Thyroid gland (tissue), 4 donors: ENCODE measurements around the gene EEIG2. TPM values are rescaled to one million over a fixed set of nuclear protein-coding genes. Genes with fewer than 3 reads are reported as not detected.
A peak's percentile ranks its signal among the peaks of the same experiment; 100 is the strongest.

ENCODE experiments used
- DNase-seq, 2 donors: peaks; one replicate each; pipeline ENCODE4 v3.0.0-alpha.2; 2019
- H3K27ac ChIP-seq, 3 donors: fragments of 200-600 bp; sonication (generic); 1 replicate in 2 of 3; 2 replicates in 1 of 3; pipeline ENCODE4 v1.5.1; 2016 to 2019; ENCODE audit warnings: mild to moderate bottlenecking in 1 of 3, moderate library complexity in 1 of 3
- H3K27me3 ChIP-seq: fragments of 200-600 bp; sonication (generic); one replicate; pipeline ENCODE4 v1.5.1; 2019
- H3K36me3 ChIP-seq, 2 donors: fragments of 200-600 bp; sonication (generic); one replicate each; pipeline ENCODE4 v1.5.1; 2016 to 2019
- H3K4me1 ChIP-seq, 2 donors: fragments of 200-600 bp; sonication (generic); one replicate each; pipeline ENCODE4 v1.5.1; 2017 to 2019
- H3K4me3 ChIP-seq, 3 donors: fragments of 200-600 bp; sonication (generic); replicated peaks in 1 of 3; 1 replicate in 2 of 3; 2 replicates in 1 of 3; pipeline ENCODE4 v1.5.1; 2016; ENCODE audit warnings: mild to moderate bottlenecking in 1 of 3
- H3K9me3 ChIP-seq: fragments of 200-600 bp; sonication (generic); one replicate; pipeline ENCODE4 v1.5.1; 2017
- POLR2A ChIP-seq, 2 donors: fragments of 450-650 bp; IDR thresholded peaks; one replicate each; pipeline ENCODE4 v1.6.1; 2017; ENCODE audit warnings: antibody characterized with exemption in 2 of 2, mild to moderate bottlenecking in 2 of 2, moderate library complexity in 1 of 2
- WGBS, 2 donors: methylation state at CpG; one replicate each; pipeline ENCODE4 v1.1.5; 2017; 5-methylcytosine and 5-hydroxymethylcytosine counted together
- intact Hi-C: fragments of 100-400 bp; cut with DNase I; formaldehyde crosslinking; loops from one replicate; pipeline ENCODE4 v1.15.1; 2023
- total RNA-seq, 4 donors: library from RNA; depleted of rRNA; stranded (reverse); fragments of >200 nt; gene quantifications; one replicate each; pipeline ENCODE4 v1.2.3, GENCODE V29; 2016
- TF ChIP-seq, protein P1 (sequence below), 6 experiments: fragments of 200-600 bp in 3 of 6; fragments of 450-650 bp in 3 of 6; sonication (generic) in 3 of 6; IDR thresholded peaks; one replicate each; pipeline ENCODE4 v1.5.1; 2016 to 2019; ENCODE audit warnings: antibody characterized with exemption in 6 of 6, mild to moderate bottlenecking in 2 of 6, inconsistent platforms in 1 of 6, moderate library complexity in 1 of 6

The EEIG2 gene
- total RNA-seq, 4 donors from 2014 or later: 7.4 to 11.8 (median 8.2) TPM

DNA sequence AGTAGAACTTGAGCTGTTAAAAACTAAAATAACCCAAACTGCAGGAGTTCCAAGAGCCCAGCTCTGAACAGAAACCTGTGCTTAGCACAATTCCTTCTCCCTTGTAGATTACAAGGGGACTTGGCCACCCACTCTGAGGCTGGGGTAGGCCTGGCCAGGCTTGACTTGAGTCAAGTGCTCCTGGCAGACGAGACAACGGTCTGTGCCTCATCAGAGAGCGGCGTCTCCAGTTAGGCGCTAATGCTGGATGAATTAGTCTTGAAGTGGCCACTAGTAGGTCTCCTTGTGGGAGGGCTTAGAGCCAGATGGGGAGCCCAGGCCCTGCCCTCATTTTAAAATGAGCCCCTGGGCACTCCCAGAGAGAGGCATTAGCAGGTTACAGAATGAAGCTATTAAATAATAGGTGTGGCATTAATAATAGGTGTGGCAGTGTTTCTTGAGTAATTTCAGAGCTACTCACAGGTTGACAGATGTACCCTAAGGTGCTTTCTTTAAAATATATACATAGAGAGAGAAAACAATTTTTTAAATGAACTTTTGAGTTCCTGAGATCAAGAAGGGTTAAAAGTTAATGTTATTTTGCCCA lies 1.1 kb downstream of the EEIG2 start:
- 13 to 14% methylated on average over 5 of the region's 5 CpGs for WGBS, 2 donors
- peak in 1 of 2 donors; percentile 28 for TF ChIP-seq POLR2A (IDR thresholded peaks at IDR 0.05)
- TF ChIP-seq, protein P1, sequence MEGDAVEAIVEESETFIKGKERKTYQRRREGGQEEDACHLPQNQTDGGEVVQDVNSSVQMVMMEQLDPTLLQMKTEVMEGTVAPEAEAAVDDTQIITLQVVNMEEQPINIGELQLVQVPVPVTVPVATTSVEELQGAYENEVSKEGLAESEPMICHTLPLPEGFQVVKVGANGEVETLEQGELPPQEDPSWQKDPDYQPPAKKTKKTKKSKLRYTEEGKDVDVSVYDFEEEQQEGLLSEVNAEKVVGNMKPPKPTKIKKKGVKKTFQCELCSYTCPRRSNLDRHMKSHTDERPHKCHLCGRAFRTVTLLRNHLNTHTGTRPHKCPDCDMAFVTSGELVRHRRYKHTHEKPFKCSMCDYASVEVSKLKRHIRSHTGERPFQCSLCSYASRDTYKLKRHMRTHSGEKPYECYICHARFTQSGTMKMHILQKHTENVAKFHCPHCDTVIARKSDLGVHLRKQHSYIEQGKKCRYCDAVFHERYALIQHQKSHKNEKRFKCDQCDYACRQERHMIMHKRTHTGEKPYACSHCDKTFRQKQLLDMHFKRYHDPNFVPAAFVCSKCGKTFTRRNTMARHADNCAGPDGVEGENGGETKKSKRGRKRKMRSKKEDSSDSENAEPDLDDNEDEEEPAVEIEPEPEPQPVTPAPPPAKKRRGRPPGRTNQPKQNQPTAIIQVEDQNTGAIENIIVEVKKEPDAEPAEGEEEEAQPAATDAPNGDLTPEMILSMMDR (IDR thresholded peaks at IDR 0.05): no peak
- Histone ChIP-seq H3K4me3 (peak overlapping the region; percentile 5 to 53 (median 9)), H3K36me3 (no peaks in the 10 kb centered on the region), H3K4me1 (peaks cover 14 to 17% of the 10 kb centered on the region in 2 donors), H3K27ac (peak overlapping the region in 2 of 3 donors; percentile 52 to 53), H3K9me3 (no peaks in the 10 kb centered on the region), H3K27me3 (no peaks in the 10 kb centered on the region)
- intact Hi-C loops: no loop called here
- DNase-seq: peak; percentile 20 to 46

DNA sequence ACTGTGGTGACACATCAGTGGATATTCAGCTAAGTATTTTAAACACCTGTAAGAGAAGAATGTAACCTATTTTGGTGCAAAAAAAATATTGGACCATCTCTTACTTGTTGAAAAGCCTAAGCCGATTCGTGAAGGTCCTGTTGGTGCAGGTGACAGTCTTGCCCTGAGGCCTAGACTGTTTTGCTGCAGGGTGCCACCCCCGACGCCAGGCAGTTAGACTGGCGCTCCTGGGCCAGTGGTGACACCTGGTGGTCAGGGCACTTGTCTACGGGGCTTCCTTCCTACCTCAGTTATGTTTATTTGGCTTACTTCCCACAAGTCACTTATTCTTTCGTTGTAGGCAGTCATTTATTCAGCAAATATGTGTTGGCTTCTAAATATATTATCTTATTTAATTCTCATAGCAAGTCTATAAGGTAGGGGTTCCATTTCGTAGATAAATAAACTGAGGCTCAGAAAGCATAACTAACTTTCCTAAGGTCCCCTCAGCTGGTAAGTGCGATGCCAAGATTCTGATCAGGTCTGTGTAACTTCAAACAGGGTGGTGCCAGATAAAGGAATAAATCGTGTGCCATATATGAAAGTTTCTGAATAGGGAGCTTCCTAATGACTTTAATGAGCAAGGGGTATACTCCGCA lies 1.9 kb downstream of the EEIG2 start:
- no peak for TF ChIP-seq POLR2A (IDR thresholded peaks at IDR 0.05)
- TF ChIP-seq, protein P1 (IDR thresholded peaks at IDR 0.05): peak in 3 of 6 experiments; percentile 41 to 51 (median 45)
- no peaks in the 10 kb centered on the region for H3K36me3 ChIP-seq
- H3K4me3 ChIP-seq: no peak overlapping the region
- H3K27ac ChIP-seq: no peak overlapping the region
- peaks cover 14 to 17% of the 10 kb centered on the region in 2 donors for H3K4me1 ChIP-seq
- intact Hi-C loops: no loop called here
- 43 to 55% methylated on average over 11 of the region's 11 CpGs for WGBS, 2 donors
- no peaks in the 10 kb centered on the region for H3K27me3 ChIP-seq
- H3K9me3 ChIP-seq: no peaks in the 10 kb centered on the region
- DNase-seq: peak; percentile 58 to 63

DNA sequence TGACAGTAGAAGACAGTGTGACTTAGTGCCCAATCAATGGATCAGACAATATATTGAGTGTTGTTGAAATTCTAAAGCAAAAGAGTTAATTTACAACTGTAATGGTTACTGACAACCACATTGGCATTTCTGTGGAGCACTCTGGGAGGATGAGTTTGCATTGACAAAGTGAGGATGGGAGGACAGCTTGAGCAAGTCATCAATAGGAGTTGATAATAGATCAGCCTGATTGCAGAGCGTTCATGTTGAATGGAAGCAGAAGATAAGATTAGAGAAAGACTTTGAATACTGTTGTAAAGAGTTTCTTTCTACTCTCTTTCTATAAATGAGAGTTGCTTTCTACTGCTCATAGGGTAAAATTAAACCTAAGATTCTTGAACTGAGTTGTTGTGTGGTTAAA lies 3.9 kb downstream of the EEIG2 start:
- DNase-seq: no peak
- no peak overlapping the region for H3K4me3 ChIP-seq
- H3K9me3 ChIP-seq: no peaks in the 10 kb centered on the region
- intact Hi-C loops: no loop called here
- H3K4me1 ChIP-seq: peaks cover 14 to 17% of the 10 kb centered on the region in 2 donors
- no peaks in the 10 kb centered on the region for H3K27me3 ChIP-seq
- H3K36me3 ChIP-seq: no peaks in the 10 kb centered on the region
- TF ChIP-seq, protein P1 (IDR thresholded peaks at IDR 0.05): no peak
- TF ChIP-seq POLR2A (IDR thresholded peaks at IDR 0.05): no peak
- WGBS, 2 donors: 97 to 98% methylated on average over 1 of the region's 1 CpG
- H3K27ac ChIP-seq: no peak overlapping the region

DNA sequence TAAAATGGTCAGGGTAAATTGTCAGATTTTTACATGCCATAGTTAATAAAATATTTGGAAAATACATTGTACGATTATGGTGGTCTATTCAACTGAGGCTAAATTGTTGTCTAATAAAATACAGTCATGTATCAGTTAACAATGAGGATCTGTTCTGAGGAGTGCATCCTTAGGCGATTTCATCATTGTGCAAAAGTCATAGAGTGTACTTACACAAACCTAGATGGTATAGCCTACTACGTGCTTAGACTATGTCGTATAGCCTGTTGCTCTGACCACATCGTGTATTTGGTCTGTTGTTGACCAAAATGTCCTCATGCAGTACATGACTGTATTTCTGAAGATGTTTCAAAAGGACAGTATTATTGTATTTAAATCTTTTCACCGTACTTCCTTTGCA lies 5.2 kb downstream of the EEIG2 start:
- WGBS, 2 donors: 86 to 89% methylated on average over 6 of the region's 6 CpGs
- intact Hi-C loops: no loop called here
- Histone ChIP-seq H3K36me3 (no peaks in the 10 kb centered on the region), H3K27ac (no peak overlapping the region), H3K4me1 (peaks cover 14 to 17% of the 10 kb centered on the region in 2 donors), H3K9me3 (no peaks in the 10 kb centered on the region), H3K27me3 (no peaks in the 10 kb centered on the region), H3K4me3 (no peak overlapping the region)
- DNase-seq: no peak
- TF ChIP-seq, protein P1 (IDR thresholded peaks at IDR 0.05): no peak
- TF ChIP-seq POLR2A (IDR thresholded peaks at IDR 0.05): no peak

DNA sequence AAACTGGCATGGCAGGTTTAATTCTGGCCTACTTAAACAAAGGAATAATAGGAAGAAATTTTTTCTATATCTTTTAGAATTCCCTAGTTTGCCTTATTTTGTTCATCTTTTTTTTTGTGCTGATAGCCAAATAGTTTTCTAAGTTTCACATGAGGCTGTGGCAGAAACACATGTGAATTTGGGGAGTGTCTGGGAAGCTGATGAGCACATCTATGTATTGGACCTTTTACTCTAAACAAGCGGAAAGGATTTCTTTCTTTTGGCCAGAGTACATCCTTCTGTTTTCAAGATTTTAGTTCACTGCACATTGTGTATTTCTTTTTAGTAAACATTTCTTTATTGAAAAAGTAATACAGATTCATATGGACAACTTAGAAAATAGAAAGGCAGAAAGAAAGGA lies 5.6 kb downstream of the EEIG2 start:
- no peak for DNase-seq
- H3K27me3 ChIP-seq: no peaks in the 10 kb centered on the region
- H3K27ac ChIP-seq: no peak overlapping the region
- intact Hi-C loops: no loop called here
- no peaks in the 10 kb centered on the region for H3K9me3 ChIP-seq
- H3K4me3 ChIP-seq: no peak overlapping the region
- 85 to 96% methylated on average over 1 of the region's 1 CpG for WGBS, 2 donors
- H3K36me3 ChIP-seq: no peaks in the 10 kb centered on the region
- TF ChIP-seq POLR2A (IDR thresholded peaks at IDR 0.05): no peak
- TF ChIP-seq, protein P1 (IDR thresholded peaks at IDR 0.05): no peak
- peaks cover 11 to 16% of the 10 kb centered on the region in 2 donors for H3K4me1 ChIP-seq
